HCT116 (cell line): ENCODE measurements around the gene RILPL2.

Experiments used
- EGR1 ChIP-seq: IDR thresholded peaks from 2 replicates; pipeline ENCODE4 v1.6.1; 2012; ENCODE audit warnings: low read depth
- EZH2 ChIP-seq: fragments of 200-600 bp; sonication (generic); IDR thresholded peaks from 2 replicates; pipeline ENCODE4 v1.6.1; 2017; ENCODE audit warnings: antibody characterized with exemption, mixed run types
- EZH2phosphoT487 ChIP-seq: fragments of 200-600 bp; IDR thresholded peaks from 2 replicates; pipeline ENCODE4 v1.6.1; 2018; ENCODE audit warnings: antibody characterized with exemption, borderline replicate concordance
- FOSL1 ChIP-seq: IDR thresholded peaks from 2 replicates; pipeline ENCODE4 v1.6.1; 2012; ENCODE audit warnings: low read depth
- JUND ChIP-seq: IDR thresholded peaks from 2 replicates; pipeline ENCODE4 v1.6.1; 2012
- POLR2A ChIP-seq: IDR thresholded peaks from 2 replicates; pipeline ENCODE4 v1.7.0; 2011; ENCODE audit warnings: borderline replicate concordance; ENCODE audit not compliant: insufficient read depth, insufficient read length; ENCODE audit errors: extremely low read depth
- ZNF274 ChIP-seq: fragments of 200-500 bp; sonication (Bioruptor generic); IDR thresholded peaks from 2 replicates; pipeline ENCODE4 v1.6.1; 2014; ENCODE audit warnings: mild to moderate bottlenecking, low read depth, low read length, inconsistent platforms
- TF ChIP-seq, protein P1 (sequence below), 3 experiments: fragments of 200-600 bp in 1 of 3; sonication (generic) in 1 of 3; IDR thresholded peaks in 2 of 3; conservative IDR thresholded peaks in 1 of 3; 2 replicates each; pipeline ENCODE4 v1.5.1; 2012 to 2017; ENCODE audit warnings: low read depth in 2 of 3, low read length in 2 of 3, antibody characterized with exemption in 1 of 3, borderline replicate concordance in 1 of 3, control low read depth in 1 of 3, mild to moderate bottlenecking in 1 of 3, mixed read lengths in 1 of 3, mixed run types in 1 of 3, moderate library complexity in 1 of 3; ENCODE audit not compliant: insufficient read depth in 1 of 3

DNA sequence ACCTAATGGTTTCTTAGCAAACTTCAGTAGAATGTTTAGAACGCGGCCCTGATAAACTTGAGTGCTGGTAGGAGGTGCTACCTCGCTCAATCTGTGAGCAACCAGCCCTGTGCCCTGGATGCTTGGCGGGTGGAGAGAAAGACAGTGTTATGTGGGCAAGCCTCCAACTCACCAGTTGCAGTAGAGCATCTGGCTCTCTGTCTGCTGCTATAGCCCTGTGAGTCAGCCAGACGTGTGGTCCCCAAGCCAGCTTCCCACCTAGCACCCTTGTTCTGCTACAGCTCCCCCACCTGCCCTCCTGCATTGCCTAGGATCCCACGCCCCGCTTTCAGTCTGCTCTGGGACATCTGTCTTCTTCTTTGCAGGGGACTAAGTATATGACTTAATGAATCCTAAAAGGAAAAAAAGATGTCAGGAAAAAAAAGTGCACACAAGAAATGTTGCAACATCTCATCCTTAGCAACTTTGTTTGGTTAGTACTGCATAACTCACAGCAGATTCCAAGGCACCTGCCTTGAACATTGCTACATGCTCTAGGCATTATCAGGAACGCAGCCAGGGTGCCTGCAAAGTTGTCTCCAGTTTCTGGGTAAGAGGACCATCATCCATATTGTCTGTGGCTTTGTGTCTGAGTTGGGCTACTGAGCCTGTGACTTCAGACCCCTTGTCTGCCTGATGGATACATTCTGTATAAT is 35.0 kb upstream of the RILPL2 start:
- TF ChIP-seq, protein P1, sequence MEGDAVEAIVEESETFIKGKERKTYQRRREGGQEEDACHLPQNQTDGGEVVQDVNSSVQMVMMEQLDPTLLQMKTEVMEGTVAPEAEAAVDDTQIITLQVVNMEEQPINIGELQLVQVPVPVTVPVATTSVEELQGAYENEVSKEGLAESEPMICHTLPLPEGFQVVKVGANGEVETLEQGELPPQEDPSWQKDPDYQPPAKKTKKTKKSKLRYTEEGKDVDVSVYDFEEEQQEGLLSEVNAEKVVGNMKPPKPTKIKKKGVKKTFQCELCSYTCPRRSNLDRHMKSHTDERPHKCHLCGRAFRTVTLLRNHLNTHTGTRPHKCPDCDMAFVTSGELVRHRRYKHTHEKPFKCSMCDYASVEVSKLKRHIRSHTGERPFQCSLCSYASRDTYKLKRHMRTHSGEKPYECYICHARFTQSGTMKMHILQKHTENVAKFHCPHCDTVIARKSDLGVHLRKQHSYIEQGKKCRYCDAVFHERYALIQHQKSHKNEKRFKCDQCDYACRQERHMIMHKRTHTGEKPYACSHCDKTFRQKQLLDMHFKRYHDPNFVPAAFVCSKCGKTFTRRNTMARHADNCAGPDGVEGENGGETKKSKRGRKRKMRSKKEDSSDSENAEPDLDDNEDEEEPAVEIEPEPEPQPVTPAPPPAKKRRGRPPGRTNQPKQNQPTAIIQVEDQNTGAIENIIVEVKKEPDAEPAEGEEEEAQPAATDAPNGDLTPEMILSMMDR (IDR thresholded peaks at IDR 0.05 in 2 of 3, conservative IDR thresholded peaks at IDR 0.05 in 1 of 3; ENCODE audit: borderline replicate concordance in 1 of 3, insufficient read depth in 1 of 3, low read depth in 2 of 3, low read length in 2 of 3) = no peak
- TF ChIP-seq EZH2phosphoT487 (no peak), POLR2A (no peak), EZH2 (no peak), ZNF274 (no peak), EGR1 (no peak), JUND (no peak), FOSL1 (no peak)
